Fibroblast of mammary gland (primary cell): ENCODE data around the gene FAM169A.

Source experiments
- DNase-seq: peaks from one replicate; pipeline ENCODE4 v3.0.0-alpha.2; 2010; ENCODE audit warnings: low read depth
- H3K4me3 ChIP-seq: 2 replicates; pipeline ENCODE4 v1.5.1; 2011; ENCODE audit warnings: low read depth, mild to moderate bottlenecking, low read length, moderate library complexity; ENCODE audit not compliant: control insufficient read depth
- CTCF ChIP-seq: conservative IDR thresholded peaks from 2 replicates; pipeline ENCODE4 v1.5.1; 2011; ENCODE audit warnings: low read depth, low read length, inconsistent platforms; ENCODE audit not compliant: control insufficient read depth, insufficient read depth

The FAM169A gene

GRCh38 chr5:74850789-74851425 lies 15.3 kb downstream of the FAM169A start:
- no peak for DNase-seq
- H3K4me3 ChIP-seq = no peak overlapping the region
- no peak for TF ChIP-seq CTCF

- no peak overlapping the region for H3K4me3 ChIP-seq
- DNase-seq = no peak
- no peak for TF ChIP-seq CTCF
These were observed 16.2 kb downstream of the FAM169A start for GRCh38 chr5:74850030-74850429.

- DNase-seq = no peak
- no peak for TF ChIP-seq CTCF
- H3K4me3 ChIP-seq = no peak overlapping the region
These were observed 17.6 kb downstream of the FAM169A start for GRCh38 chr5:74848553-74849025.

- no peak for TF ChIP-seq CTCF
- no peak overlapping the region for H3K4me3 ChIP-seq
- no peak for DNase-seq
These were observed 27.0 kb downstream of the FAM169A start for GRCh38 chr5:74839229-74839628.

- TF ChIP-seq CTCF = no peak
- H3K4me3 ChIP-seq = no peak overlapping the region
- no peak for DNase-seq
These were observed 27.9 kb downstream of the FAM169A start for GRCh38 chr5:74838262-74838661.

GRCh38 chr5:74837115-74837514 lies 29.1 kb downstream of the FAM169A start:
- H3K4me3 ChIP-seq = no peak overlapping the region
- no peak for DNase-seq
- no peak for TF ChIP-seq CTCF
